GM13976 (cell line): Measurements from ENCODE around the gene NDUFA11.
"Not testable (repeated sequence)": the region's sequence is repeated elsewhere in the genome, so short reads cannot be mapped to it uniquely, and the experiment has no call there.

Source experiments
- DNase-seq: peaks from one replicate; pipeline ENCODE4 v3.0.0; 2012; ENCODE audit warnings: low spot score
- CTCF ChIP-seq: IDR thresholded peaks from 2 replicates; pipeline ENCODE4 v1.5.1; 2012; ENCODE audit warnings: borderline replicate concordance, mild to moderate bottlenecking; ENCODE audit not compliant: insufficient read depth; ENCODE audit errors: extremely low read depth, missing control alignments, control extremely low read depth
- in situ Hi-C: fragments of 300-500 bp; cut with MboI; formaldehyde crosslinking; loops from one replicate; pipeline ENCODE4 v1.12.0; 2022; ENCODE audit warnings: low sequenced_read_pairs, mixed read lengths, inconsistent platforms; ENCODE audit not compliant: unreplicated experiment

The NDUFA11 gene

GRCh38 chr19:5891572-5891937 lies 12.0 kb downstream of the NDUFA11 start:
- no peak for TF ChIP-seq CTCF
- in situ Hi-C loops, result no loop called here
- no peak for DNase-seq

- in situ Hi-C loops, result no loop called here
- no peak for TF ChIP-seq CTCF
- DNase-seq, result no peak
These were observed 13.5 kb downstream of the NDUFA11 start for GRCh38 chr19:5890099-5890498.

- in situ Hi-C loops, result no loop called here
- no peak for TF ChIP-seq CTCF
- DNase-seq, result no peak
These were observed 14.2 kb downstream of the NDUFA11 start for GRCh38 chr19:5889288-5889971.

- in situ Hi-C loops, result not testable (repeated sequence)
These were observed 19.4 kb downstream of the NDUFA11 start for GRCh38 chr19:5884065-5884811.

GRCh38 chr19:5883157-5883873 lies 20.3 kb downstream of the NDUFA11 start:
- DNase-seq, in situ Hi-C loops: not testable (repeated sequence)

More at GRCh38 chr19:5884065-5884811, 19.4 kb downstream of the NDUFA11 start:
- DNase-seq, result not testable (repeated sequence)

- in situ Hi-C loops, result no loop called here
- no peak for DNase-seq
- no peak for TF ChIP-seq CTCF
These were observed 21.1 kb downstream of the NDUFA11 start for GRCh38 chr19:5882421-5882968.

GRCh38 chr19:5881543-5882299 lies 21.9 kb downstream of the NDUFA11 start:
- no peak for DNase-seq
- in situ Hi-C loops, result no loop called here
- TF ChIP-seq CTCF, result no peak
